NCI-H1105 (cell line): ENCODE data around the gene MCC.

Source experiments
- DNase-seq: peaks from one replicate; lab custom pipeline; 2025; lab: John Stamatoyannopoulos, UW

The MCC gene

DNA sequence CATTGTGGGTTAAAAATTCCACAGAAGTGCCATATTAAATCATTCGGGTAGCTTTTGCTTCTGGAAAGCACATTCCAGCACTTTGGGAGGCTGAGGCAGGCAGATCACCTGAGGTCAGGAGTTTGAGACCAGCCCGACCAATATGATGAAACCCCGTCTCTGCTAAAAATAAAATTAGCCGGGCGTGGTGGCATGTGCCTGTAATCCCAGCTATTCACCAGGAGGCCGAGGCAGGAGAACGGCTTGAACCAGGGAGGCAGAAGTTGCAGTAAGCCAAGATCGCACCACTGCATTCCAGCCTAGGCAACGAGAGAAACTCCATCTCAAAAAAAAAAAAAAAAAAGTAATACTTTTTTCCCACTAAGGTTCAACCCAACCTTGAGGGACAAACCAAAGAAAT lies 243.3 kb downstream of the MCC start:
- no peak for DNase-seq

DNA sequence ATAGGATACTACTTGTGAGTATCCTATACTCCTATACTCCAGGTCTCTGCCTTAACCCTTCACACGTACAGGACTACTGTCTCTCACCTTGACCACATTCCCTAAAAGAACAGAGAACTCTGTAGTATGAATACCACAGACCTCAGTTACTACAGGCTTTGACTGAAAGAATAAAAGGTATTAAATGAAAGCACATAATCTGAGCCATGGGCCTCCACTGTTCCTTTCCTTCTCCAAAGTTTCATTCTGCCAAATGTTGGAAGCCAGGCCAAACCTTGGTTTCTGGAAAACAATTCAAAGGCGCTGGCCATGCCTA lies 244.9 kb downstream of the MCC start:
- DNase-seq, result no peak

DNA sequence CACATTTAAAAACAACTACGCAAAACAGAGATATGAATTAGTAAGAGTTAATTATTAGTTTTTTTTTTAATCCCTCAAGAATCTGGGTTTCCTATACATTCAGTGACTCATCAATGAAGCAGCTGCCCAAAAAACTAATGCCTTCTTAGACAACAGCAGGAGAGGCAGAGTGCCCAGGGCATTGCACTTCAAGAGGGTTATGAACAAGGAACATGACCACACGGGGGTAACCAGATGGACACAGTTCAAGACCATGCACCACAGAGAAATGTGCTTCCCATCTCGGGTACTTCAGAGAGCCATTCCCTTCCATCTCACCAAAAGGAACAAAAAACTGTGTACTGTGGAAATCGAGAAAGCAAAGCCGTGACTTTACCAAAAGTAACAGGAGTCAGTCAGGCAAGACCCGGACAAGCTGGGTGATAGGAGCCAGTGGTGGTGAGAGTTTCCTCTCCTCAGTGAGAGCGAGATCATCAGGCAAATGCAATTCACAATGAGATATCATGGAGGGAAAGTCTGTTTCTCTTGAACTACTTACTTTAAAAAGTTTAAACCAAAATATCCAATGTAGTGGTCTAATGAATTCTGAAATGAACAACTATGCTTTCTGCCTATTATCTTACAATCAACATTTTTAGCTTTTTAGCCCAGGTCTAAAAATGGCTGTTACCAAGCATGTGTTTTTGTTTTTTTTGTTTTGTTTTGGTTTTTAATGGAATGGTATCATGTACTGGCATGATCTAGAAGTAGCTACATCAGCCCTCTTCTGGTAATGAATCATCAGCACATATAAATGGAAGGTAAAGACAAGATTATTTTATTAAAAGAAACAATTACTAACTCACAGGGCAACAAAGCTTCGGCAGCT lies 245.5 kb downstream of the MCC start:
- no peak for DNase-seq

DNA sequence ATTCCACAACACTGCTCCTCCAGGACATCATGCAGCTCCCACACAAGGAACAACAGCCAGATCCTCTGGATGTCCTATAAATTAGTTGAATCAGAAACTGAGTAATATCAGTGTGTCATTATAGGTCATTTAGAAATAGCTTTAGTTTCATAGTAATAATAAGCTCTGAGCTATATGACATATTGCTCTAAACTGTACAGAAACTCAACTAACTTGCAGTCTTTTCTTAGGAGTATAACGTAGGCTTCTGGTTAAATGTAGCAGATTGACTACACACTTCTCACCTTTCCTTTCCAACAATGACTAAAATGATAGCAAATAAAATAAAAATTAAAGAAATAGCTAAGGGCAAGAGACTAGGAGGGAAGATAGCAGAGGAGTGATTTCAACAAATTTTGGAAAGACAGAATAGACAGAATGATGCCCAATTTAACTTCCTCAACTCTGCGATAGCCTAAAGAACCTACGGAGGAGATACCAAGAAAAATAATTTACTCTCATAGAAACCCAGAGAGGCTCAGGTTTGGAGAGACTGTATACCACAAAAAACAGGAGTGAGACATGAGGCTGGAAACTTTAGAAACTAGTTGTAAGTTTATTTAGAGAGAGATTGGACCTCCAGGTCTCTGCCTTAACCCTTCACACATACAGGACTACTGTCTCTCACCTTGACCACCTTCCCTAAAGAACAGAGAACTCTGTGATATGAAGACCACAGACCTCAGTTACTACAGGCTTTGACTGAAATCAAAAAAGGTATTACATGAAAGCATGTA lies 247.1 kb downstream of the MCC start:
- no peak for DNase-seq

DNA sequence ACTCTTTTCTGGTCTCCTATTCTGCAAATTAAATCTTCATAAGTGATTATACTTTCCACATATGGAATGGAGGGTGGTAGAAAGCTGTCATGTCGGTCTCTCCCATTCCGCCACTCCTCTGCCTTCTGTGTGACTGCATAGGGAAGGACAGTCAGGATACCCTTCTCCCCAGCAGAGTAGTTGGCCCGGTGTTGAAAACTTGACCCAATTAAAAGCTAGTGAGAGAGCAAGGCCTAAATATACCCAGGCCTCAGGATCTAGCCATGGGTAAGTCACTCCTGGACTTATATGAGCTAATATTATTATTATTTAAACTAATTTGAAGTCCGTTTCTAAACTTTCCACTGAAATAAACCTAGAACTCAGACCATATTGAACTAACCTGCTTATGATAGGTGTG lies 248.2 kb downstream of the MCC start:
- DNase-seq, result no peak

DNA sequence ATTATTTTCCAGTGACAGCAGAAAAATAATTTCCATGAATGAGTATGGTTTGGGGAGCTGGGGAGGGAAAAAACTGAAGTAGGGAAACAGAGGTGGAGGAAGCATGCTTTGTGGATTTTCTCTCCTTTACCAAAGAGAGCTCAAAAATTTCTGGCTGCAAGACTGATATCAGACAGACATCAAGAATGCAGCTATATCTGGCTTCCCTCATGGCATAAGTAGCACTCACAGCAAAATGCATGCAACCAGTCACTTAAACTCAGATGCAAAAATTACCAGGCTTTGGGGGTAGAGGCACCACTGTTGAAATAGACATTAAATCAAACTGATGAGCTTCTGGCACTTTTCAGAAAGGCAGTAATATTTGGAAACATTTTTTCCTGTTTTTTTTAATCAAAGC lies 250.4 kb downstream of the MCC start:
- no peak for DNase-seq

DNA sequence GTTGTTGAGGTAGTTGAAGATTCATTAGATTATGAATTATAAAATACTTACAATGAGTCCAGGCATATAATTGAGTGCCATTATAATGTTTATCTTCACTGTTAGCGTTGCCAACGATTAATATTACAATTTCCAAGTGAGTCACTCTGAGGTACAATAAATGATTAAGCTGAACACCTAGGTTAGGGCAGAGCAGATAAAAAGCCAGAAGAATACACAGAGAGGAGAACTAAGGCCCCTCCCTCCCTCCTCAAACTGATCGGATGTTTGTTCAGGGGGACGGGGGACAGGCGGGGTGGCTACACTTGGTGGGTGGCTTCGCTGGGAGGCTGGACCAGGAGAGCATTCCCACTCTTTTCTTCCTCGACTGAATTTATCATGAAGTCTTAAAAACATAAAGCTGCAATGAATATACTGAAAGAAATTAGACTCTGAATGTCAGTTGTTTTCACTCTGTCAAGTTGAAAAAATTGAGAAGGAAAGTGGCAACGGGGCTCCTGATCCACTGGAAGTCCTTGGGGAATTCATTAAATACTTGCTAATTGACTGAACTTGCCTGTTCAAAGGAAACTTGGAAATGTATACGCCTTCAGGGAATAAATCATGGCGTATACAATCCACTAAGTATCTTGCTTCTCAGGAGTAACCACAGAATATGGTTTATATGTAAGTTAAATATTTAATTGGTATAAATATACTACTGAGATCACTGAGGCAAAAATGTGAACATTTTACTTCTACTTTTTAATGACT lies 251.5 kb downstream of the MCC start:
- no peak for DNase-seq

DNA sequence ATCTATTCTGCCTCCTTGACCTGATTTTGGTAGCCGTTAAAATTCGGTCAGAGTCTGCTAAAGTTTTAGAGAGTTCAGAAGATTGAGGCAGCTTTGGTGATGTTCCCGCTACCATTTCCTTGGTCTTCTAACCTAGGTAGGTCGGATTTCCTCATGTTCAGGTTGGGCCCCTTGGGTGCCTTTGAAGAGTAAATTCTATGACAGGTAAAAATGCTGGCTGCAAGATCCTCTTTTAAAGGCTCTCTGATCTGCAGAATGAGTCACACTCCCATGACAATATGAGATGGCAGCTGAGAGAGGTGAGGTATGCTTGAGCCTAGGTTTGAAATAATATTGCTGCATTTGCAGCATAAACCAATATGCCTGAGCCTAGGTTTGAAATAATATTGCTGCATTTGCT lies 252.4 kb downstream of the MCC start:
- DNase-seq, result no peak

DNA sequence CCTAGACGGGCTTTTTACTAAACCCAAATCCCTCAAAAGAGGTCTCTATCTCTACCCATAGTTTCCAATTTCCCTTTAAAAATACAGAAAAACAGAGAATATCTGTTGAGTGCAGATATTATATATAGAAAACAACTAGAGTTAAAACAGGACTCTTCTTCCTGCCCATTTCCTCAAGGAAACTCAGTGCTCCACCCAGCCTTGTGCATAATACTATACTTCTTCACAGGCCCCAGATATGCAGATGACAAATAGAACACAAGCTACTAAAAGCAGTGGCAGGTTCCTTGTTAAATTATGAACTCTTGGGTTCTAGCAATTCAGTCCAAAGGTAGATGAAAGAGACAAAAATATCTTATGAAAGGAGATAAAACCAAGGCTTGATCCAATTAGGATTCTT lies 253.7 kb downstream of the MCC start:
- DNase-seq, result no peak

DNA sequence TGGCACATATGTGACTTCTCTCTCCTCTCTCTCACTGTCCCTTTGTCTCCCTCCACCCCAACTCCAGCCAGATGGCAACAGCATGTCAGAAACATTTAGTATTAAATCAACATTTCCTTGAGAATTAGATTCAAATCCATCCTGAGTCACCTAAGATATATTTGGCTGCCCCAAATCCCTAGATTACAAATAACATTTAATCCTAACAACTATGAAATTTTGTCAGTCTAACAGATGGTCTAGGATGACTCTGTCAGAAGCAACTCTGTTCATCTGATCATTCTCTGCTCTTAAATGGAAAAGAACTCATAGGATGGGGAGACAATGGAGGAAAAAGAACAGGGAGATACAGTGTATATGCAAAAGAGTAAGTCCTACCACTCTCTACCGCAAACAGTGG lies 254.6 kb downstream of the MCC start:
- DNase-seq, result no peak

DNA sequence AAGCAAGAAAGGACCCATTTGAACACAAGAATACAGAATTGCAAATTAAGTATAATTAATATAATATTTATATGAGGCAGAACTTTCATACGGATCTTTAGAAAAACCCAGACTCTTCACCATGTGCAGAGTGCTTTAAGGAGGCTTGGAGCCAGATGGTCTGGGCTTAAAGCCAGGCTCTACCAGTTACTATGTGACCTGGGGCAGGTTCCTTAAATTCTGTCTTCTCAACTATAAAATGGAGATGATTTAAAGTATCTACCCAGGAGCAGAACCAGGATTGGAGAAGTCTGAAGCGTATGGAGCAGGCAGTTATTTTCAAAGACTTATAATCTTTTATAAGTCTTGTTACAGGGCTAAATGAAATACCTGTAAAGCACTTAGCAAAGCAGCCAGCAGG lies 255.6 kb downstream of the MCC start:
- DNase-seq, result no peak

DNA sequence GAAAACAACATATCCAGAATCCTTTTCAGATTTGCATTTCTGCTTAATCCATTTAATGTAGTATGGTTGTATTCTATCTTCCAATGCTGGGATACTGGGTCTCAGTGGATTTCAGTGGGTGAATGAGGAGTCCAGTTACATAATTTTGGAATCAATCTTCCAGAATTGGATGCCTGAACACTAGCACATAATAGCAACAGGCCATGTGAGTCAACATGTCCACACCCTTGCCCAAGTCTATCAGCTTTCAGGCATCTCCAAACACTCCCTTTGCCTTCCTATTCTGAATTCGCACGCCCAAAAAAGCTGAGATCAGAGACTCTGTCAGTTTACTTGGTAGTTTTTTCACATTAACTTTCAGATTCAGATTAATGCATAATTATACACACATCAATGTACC lies 256.0 kb downstream of the MCC start:
- no peak for DNase-seq

DNA sequence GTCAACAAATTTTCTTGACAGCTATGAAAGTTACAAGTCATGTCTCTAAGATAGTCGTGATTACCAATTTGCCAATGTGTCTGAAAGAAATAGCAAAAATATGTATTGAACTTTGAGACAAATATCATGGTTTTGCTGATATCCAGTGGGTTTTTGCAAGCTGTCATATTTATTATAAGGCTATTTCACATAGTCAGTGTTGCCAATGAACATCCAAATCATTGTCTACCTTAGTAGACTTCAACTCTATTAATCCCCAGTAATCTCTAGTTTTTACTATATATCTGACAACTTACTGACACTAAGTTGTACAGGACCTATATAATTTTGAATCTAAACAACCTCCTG lies 256.6 kb downstream of the MCC start:
- no peak for DNase-seq

DNA sequence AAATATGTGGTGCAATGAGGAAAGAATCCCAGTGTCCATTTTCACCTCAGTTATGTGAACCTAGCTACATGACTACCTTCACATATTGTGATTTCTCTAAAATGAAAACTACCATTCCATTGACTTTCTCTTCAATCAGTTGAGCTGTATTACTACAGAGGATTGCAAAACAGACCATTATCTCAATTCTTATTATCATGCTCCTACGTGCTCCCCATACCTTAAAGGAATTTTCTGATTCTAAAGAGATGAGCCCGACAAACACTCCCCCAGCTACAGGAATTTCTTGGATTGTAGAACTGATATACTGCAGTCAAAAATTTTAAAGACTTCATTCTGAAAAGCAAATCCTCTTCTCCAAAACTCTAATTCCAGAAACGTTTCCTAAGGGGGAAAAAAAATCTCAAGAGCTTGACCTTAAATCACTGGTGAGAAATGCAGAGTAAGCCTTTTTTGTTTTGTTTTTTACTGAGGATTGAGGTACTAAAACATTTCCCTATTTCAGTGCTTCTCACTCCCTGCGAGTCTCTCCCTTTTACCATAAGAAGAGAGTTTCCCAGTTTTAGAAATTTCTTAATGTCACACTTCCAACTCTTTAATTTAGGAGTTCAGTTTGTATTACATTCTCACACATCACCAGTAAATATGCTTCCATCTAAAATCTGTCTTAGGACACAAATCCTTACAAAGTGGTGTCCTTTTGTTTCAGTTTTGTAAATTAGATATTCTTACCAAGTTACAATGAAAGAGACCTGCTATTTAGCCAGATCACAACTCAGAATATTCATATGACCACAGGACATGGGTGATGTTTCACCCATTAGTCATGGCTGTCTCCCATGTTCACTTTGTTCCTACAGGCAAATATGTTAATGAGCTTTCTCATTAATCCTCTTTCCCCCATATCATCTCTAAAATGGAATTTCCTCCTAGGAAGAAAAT lies 257.3 kb downstream of the MCC start:
- DNase-seq, result no peak

DNA sequence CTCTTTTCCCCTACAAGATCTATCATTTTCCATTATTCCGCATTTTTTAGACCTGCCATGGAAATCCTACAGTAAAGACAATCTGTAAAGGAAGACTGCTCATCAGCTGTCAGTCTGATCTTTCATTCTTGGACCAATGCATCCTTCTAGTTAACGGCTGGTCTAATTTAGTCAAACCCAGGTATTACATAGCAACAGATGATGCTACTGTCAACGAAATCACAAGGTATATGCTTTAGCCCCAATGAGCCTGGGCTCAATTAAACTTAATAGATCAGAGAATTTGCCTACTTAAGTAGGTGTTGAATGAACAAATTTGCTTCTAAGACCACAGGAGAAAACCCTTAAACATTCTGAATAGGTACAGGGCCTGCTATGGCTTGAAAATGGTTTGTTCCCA lies 260.5 kb downstream of the MCC start:
- DNase-seq, result no peak

DNA sequence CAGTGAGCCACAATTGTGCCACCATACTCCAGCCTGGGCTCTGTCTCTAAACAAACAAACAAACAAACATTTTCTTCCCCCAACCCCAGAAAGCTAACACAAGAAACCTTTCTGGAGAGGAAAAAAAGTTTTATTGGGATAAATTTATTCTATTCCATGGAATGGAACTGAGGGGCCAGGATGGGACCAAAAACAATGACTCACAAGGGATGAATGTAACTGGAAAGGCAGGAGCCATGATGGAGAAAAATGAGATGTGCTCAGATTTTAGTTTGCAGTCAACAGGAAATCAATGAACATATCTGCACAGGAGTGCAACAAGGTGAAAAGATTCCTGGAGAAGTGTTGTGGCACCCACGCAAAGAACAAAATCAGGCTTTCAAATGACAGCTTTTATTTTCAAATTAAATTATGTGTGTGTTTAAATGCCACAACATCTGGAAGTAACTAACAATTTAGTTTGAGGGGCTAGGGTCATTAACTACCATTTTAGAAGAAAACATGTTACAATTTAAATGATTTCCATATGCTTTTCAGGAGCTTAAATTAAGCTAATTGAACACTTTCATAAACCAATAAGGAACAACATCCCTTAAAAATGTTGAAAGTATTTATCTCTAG lies 262.0 kb downstream of the MCC start:
- no peak for DNase-seq

DNA sequence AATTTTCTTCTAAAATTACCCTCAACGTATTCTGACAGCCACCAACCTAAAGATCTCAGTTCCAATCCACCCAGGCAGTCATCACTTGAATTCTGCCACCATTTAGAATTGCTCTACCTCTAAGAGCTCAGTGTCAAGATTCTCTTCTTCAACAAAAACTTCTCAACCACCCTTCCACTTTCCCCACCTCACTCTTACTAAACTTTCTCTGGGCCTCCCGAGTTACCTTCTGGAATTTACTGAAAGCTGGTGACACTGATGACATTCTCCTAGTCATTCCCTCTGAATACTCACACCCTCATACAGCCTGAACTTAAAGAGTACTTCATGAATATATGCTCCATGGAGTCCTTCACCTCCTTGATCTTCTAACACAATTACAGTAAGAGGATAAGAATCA lies 263.0 kb downstream of the MCC start:
- DNase-seq, result no peak

DNA sequence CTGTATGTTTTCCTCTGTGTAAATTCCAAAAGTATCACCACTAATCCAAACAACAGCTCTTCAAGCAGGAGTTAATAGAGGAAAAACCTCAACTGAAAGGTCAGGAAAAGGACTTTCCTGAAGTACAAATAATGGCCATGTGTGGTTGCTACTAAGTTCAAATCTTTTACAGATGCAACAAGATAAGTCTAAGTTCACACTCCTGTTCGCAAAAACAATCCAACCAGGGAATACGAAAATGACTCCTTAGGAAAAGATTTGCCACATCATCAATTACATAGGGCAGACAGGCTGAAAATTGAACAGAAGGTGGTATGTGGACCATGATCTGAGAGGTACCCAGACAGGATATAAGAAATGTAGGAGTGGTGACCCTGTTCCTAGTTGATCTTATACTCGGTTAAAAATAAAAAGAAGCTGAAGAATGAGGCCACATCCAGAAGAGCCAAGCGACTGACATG lies 263.6 kb downstream of the MCC start:
- DNase-seq, result no peak

DNA sequence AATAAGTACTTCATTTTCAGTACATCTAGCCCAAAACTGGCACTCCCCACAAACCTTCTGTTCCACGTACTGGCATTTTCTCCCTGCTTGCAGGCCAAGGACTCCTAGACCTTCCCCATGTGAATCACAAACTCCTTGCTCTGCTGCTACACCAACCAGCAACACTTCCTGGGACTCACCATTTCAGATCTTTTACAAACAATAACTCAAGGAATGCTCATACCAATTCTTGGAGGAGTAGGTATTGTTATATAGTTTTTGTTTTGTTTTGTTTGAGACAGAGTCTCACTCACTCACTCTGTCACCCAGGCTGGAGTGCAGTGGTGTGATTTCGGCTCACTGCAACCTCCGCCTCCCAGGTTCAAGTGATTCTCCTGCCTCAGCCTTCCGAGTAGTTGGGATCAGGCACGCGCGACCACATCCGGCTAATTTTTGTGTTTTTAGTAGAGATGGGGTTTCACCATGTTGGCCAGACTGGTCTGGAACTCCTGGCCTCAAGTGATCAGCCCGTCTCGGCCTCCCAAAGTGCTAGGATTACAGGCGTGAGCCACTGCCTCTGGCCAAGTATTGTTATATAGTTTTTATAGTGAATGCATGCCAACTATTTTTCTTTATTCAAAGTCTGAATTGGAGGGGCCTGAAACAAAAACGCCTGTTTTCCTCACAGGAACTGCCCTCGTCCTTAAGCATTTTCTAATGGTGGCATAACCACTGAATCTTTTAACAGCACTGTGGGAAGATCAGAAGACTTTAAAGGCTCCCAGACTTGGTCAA lies 264.2 kb downstream of the MCC start:
- DNase-seq, result no peak

DNA sequence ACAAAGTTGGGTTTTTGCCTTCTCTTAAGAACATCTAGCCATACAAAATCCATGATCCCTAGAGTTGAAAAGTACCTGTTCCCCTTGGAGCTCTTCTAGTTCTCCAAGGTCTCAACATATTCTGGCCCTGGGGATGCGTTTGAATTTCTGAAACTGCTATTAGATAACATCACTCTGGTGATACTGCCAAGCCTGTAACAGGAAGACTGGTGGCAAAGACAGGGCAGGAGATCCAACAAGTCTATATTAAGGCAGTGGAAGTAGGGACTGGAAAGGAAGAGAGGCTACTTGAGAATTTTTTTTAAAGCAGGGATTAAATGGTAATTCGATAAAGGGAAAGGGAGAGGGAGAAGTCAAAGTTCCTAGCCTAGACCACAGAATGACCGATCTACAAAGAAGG lies 264.9 kb downstream of the MCC start:
- DNase-seq, result no peak
